Measurements from ENCODE around the gene ZNF518A.

ZNF518A gene, protein sequence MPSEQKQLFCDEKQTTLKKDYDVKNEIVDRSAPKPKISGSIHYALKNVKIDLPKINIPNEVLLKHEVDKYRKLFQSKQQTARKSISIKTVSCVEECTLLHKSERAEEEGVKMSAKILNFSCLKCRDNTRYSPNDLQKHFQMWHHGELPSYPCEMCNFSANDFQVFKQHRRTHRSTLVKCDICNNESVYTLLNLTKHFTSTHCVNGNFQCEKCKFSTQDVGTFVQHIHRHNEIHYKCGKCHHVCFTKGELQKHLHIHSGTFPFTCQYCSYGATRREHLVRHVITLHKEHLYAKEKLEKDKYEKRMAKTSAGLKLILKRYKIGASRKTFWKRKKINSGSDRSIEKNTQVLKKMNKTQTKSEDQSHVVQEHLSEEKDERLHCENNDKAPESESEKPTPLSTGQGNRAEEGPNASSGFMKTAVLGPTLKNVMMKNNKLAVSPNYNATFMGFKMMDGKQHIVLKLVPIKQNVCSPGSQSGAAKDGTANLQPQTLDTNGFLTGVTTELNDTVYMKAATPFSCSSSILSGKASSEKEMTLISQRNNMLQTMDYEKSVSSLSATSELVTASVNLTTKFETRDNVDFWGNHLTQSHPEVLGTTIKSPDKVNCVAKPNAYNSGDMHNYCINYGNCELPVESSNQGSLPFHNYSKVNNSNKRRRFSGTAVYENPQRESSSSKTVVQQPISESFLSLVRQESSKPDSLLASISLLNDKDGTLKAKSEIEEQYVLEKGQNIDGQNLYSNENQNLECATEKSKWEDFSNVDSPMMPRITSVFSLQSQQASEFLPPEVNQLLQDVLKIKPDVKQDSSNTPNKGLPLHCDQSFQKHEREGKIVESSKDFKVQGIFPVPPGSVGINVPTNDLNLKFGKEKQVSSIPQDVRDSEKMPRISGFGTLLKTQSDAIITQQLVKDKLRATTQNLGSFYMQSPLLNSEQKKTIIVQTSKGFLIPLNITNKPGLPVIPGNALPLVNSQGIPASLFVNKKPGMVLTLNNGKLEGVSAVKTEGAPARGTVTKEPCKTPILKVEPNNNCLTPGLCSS (N-terminal part only)

DNA sequence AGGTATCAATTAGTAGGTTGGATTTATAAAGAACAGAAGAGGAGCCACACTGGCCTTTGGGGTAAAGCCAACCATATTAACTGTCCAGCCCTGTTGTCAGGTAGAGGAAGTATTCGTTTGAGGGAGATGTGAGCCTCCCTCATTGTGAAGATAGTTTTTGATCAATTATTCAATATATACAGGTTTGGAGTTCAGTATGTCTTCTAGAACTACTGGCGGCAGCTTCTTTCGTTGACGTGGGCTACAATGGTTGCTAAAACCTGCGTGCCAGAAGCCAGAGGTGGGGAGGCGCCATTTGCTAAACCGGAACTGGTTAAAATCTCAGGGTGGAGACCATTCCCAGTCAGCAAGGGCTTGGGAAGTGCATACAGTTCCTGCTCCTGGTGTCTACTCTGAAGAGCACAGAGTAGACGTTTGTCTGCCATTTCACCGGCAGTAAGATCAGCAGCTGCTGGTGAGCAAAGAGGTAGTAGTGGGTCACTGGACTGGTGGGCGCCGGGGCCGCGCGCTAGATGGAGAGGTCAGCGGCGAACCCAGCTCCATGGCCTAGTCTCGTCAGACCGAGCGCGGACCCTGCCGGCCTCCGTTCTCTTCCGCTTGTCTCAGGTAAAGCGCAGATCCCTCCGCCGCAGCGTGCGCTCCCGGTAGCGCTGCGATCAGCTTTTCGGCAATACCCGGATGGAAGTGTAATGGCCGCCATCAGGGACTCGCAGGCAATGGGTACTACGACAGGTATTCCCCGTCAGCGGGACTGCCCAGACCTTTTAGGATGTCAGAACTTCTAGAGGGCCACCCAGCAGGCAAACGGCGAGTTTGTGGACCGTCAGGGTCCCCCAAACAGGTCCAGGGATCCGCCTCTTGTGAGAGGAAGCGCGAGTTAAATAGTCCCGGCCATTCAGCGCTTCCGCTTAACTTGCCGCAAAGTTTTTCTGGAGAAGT is at the start of gene ZNF518A:
Gene ZNF518A (plus strand): TSS at position 911 of the 939 bp plus-strand sequence. CDS start 26,026 bp downstream, outside the sequence.
- in situ Hi-C loops (cut with MboI; ENCODE audit: low sequenced_read_pairs), result no loop called here

DNA sequence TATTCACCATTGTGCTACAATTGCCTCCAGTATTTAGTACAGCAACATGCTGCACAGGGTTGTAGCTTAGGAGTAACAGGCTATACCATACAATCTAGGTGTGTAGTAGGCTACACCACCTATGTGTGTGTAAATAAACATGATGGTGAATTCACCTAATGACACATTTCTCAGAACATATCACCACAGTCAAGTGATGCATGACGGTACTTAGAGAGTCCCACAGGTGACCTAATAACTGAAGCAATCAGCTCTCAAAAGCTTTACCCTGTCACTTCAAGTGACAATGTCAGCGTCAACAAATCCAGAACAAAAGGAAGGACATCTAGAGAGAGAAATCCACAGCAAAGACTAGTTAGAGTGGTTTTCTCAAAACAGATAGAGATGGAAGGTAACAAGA is 47.9 kb upstream of the ZNF518A start:
- in situ Hi-C loops (cut with MboI; ENCODE audit: low sequenced_read_pairs), result no loop called here

DNA sequence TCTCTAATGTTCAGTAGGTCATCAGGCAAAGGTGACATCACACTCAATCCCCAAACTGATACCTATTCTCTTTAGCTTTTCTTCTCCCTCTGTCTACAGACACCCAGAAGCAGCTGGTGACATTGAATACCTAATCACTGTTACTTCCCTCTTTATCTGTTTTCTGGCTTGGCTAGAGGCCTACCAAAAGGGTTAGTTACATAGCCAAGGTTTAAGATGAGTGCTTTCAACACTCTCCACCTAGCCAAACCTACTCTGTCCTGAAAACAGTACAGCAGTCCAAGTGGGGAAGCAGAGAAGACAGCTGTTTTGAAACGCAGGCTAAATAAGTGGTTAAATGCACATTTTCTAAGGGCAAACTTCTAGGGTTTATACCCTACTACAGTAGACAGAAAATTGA is 47.3 kb upstream of the ZNF518A start:
- in situ Hi-C loops (cut with MboI; ENCODE audit: low sequenced_read_pairs), result no loop called here

DNA sequence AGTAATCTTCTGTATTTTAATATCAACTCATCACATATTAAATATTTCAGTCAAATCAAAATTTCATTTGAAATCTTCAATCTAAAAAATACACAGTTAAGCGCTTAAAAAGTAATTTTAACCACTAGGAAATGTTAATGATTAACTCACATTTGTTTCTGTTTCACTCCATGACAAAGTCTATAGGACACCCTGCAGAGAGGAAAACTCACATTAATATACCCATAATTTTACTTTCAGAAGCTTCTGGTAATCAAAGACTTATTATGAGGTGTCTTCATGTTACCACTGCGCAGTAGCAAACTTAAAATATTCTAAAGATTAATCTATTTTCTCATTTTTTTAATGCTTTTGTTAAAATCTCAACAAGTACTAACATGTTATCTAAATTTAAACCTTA is 41.0 kb upstream of the ZNF518A start:
- in situ Hi-C loops (cut with MboI; ENCODE audit: low sequenced_read_pairs), result no loop called here

DNA sequence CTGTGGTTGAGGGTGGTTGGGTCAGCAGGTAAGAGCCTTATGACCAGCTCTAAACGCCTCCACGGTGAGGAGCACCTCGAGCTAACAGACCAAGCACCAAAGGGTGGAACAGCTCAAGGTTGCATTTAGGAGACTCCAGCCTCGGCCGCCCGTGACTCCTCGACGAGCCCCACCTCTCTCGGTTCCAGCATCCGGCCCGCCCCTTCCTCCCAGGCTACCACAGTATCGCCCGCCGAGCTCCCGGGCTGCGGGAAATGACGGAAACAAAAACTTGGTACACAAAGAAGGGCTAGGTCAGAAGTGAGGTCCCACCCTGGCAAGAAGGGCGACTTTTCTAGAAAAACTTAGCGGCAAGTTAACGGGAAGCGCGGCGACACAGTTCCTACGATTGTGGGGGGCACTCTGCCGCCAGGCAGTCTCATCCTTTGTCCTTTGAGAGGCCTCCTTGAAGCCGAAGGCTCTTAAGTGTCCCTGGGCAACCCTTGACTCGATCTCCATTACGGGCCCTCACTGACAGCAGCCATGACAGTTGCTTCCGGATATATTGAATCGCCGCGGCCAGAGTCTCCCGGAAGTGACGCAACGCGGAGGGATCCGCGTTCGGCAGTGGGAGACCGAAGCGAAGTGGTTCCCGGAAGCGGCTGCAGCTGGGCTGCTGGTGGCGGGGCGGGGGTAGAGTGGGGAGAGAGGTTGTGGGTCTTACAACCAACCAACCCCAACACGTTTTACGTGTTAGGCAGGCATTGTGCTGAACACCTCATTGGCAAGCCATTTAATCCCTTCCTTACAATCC is 40.2 kb upstream of the ZNF518A start:
- in situ Hi-C loops (cut with MboI; ENCODE audit: low sequenced_read_pairs), result no loop called here

DNA sequence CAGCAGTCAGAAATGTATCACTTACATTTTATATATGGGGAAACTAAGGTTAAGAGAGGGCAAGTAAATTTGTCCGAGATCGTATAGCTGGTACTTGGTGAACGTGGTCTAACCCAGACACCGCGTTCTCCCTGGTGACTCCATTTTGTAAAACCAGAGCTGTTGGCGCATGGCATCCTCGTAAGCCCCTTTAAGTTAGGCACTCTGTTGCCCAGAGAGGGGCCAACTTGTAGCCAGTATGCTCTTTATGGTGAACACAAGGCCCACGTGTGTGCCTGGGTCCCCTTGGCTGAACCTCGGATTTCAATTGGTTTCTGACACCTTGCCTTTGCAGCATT is 39.7 kb upstream of the ZNF518A start:
- in situ Hi-C loops (cut with MboI; ENCODE audit: low sequenced_read_pairs), result no loop called here

DNA sequence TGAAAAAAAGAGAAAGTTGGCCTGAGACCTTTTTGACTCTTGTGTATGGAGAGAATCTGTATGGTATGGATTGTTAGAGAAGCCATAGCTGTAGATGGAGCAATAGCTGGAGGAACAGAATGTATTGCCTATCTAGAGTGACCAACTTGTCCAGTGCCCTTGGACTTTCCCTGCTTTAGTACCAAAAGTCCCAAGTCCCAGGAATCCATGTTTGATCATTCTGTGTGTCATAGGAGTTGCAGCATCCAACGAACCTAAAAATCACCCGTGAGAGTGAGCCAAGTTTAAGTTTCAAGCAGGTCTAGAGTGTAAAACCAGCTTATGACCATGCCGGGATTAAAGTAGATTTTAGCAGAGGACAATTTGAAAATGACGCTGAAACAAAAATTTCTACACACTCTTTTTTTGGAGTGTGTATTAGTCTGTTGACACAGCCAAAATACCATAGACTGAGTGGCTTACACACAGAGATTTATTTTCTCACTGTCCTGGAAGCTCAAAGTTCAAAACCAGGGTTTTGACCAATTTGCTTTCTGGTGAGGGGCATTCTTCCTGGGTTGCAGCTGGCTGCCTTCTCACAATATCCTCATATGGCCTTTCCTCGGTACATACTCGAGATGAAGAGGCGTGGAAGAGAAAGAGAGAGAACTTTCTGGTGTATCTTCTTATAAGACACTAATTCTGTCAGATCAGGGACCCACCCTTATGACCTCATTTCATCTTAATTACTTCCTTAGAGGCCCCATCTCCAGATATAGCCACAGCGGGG is 36.9 kb upstream of the ZNF518A start:
- in situ Hi-C loops (cut with MboI; ENCODE audit: low sequenced_read_pairs), result no loop called here

DNA sequence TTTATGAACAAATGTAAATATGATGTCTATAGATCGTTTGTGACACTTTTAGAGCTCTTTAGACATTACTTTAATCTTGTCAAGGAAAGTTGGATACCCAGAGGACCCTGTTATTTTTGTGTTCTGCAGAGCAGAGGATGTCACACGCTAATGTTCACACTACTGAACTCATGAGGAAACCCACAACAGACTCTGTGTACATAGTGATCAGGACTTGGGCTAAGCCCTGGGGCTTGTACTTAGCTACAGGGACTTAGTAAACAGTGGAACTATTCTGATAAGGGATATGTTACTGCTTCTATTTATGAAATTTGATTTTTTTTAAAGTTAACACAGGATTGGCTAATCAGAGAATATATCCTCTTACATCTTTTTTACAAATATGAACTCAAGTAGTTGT is 36.1 kb upstream of the ZNF518A start:
- in situ Hi-C loops (cut with MboI; ENCODE audit: low sequenced_read_pairs), result no loop called here

DNA sequence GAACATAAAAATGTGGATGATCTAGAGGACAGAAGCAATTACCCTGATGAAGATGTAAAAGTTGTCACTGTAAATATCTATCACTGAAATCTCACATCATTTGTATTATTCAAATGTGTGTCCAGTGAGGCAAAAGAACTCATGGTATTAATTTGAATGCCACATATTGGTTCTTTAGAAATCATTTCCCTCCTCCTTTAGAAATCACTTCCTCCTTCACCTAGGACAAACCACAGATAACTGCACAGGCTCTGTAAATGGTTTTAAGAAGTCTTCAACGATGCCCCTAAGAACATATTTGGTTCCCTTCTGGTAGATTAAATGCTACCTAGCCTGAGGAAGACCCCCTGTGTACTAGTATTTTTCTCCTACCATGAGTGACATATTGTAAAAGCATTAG is 33.1 kb upstream of the ZNF518A start:
- in situ Hi-C loops (cut with MboI; ENCODE audit: low sequenced_read_pairs), result no loop called here

DNA sequence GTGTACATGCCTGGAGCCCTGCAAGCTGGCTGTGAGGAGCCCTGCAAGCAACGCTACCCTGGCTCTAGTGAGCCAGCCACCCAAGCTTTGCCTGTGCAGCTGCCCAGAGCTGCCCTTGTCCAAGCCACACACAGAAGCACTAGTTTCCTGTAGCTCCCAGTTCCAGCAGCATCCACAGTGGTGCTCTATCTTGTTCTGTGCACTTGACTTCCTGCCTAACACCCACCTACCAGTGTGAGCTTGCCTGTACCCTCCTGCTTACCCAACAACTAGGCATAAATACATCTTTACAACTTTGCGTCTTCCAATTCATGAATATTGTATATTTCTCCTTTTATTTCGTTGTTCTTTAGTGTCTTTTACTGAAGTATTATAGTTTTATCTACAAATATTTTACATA is 32.2 kb upstream of the ZNF518A start:
- in situ Hi-C loops (cut with MboI; ENCODE audit: low sequenced_read_pairs), result no loop called here

DNA sequence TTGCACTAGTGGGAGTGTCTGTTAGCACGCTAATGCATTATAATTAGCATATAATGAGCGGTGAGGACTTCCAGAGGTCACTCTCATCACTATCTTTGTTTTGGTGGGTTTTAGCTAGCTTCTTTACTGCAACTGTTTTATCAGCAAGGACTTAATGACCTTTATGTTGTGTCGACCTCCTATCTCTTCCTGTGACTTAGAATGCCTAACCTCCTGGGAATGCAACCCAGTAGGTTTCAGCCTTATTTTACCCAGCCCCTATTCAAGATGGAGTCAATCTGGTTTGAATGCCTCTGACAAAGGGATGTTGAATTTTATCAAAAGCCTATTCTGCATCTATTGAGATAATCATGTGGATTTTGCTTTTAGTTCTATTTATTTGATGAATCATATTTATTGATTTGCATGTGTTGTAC is 22.5 kb upstream of the ZNF518A start:
- in situ Hi-C loops (cut with MboI; ENCODE audit: low sequenced_read_pairs), result no loop called here

DNA sequence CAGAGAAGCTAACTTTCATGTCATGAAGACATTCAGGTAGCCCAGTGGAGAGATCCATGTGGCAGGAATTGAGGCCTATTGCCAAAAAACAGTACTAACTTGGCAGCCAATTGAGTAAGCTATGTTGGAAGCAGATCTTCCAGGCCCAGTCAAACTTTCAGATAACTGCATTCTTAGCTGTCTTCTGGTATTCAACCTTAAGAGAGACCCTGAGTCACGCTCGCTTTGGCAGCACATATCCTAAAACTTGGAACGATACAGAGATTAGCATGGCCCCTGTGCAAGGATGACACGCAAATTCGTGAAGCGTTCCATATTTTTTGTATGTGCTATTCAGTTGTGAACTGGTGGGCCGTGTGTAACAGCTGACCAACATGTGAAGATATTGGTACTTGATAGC is 17.6 kb upstream of the ZNF518A start:
- in situ Hi-C loops (cut with MboI; ENCODE audit: low sequenced_read_pairs), result no loop called here

DNA sequence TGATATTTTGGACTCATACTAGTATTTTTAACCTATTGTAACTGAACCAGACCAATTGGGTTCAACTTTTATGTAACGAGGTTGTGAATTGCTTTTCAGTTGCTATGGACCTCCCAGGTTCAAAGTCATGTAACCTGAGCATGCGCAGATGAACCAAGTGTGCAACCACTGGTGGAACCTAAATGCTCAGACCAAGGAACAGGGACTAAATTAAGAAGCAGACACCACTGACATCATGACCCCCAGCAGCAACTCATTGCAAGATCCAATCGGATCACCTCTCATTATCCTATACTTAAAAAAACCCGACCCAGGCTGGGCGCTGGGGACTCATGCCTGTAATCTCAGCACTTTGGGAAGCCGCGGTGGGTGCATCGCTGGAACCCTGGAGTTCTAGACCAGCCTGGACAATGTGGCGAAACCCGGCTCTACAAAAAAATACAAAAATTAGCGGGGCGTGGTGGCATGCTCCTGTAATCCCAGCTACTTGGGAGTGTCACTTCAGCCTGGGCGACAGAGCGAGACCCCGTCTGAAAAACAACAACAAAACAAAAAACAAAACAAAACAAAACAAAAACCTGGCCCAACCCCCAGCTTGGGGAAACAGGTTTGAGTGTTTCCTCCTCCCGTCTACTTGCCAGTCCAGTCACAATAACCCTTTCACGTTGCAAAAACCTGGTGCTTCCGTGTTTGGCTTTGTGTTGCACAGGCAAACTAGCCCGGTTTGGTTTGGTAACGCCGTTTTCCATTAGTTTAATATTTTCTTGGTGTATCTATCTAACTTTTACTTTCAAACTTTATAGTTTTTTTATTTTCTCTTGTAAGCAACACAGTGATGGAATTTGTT is 11.3 kb upstream of the ZNF518A start:
- in situ Hi-C loops (cut with MboI; ENCODE audit: low sequenced_read_pairs), result no loop called here

DNA sequence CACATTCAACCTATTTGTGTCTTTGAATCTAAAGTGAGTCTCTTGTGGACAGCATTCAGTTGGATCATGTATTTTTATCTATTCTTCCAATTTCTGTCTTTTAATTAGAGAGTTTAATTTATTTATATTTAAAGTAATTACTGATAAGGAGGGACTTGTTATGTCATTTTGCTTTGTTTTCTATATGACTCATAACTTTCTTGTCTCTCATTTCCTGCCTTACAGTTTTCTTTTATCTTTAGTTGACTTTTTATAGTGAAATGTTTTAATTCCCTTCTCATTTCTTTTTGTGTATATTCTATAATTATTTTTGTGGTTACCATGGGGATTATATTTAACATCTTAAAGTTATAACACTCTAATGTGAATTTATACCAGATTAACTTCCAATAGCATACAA is 7.3 kb upstream of the ZNF518A start:
- in situ Hi-C loops (cut with MboI; ENCODE audit: low sequenced_read_pairs), result no loop called here

DNA sequence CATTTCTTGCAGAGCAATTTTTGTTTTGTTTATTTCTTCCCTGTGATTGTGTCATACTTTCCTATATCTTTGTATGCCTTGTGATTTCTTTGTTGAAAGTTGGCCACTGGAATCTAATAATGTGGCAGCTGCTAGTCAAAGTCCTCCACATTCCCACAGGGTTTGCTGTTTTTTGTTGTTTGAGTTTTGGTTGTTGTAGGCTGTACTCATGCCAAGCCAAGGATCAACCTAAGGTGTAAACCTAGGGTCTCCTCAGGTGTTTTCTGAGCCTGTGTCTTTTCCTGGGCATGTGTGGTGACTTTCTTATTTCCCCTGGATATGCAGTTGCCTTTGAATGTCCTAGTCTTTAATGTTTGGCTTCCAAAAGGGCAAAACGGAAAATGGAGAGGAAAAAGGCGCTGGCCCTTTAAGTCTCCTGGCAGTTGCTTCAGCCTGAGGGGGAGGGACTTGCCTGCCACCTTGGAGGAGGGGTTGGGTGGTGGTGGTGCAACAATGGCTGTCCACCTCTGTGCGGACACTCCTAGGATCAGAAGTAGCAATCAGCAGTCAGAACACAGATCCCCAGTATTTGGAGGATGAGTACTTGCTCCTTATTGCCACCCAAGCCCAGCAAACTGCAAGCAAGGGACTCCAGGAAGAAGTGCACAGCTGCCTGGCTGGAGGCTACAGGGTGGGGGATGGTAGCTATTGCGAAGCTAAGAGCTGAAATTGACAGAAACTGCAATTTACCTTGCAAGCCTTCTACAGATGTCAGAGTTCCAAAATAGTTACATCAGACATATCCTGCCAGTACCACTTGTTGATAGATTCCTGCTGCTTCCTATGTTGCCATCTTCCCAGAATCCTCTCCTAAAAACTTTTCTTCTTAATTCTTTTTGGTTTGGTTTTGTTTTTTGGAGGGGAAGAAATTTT is 5.6 kb upstream of the ZNF518A start:
- in situ Hi-C loops (cut with MboI; ENCODE audit: low sequenced_read_pairs), result no loop called here

DNA sequence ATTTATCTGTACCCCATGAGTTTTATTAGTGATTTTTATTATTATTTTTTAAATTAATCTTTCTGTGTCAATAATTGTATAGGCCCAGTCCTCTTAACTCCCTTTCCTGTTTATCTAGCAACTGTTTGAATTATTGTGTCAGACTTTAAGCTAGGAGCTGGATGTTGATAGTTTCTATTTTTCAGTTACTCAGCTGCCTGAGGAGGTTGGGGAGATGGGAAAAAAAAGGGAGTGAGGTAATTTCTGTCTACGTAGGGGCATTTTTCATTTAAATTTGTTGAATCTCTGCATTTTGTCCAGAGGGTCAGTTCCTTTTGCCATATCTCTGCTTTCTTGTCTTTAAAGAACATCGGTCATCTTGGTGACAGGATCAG is 5.0 kb upstream of the ZNF518A start:
- in situ Hi-C loops (cut with MboI; ENCODE audit: low sequenced_read_pairs), result no loop called here

DNA sequence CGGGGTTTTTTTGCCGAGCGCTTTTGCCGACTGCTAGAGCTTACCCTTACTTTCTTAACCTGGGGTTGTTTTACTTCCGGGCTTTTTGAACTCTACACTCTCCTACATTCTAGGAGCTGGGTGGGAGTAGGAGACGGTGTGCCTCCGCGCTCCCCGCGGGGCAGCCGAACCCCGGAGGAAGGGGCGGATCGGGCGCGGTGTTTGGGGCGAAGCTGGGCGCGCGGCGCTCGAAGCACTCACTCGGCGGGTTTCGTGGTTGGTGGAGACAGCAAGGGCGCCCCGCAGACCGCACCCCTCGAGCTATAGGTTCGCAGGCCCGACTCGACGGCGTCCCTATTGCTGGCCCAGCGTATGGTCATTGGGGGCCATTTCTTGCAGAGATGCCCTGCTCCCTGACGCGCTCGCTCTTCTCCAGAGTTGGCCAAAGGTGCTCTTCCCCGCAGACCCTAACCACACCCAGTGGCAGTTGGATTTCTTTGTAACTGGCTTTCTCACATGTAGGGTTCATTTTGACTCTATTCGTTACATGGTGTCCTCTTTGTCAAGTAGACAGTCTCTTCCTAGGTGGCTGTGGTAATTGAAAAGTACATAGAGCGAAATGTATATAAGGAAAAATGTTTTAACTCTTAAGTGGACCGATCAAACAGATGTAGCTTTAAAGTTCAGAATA is 364 bp downstream of the ZNF518A start:
- in situ Hi-C loops (cut with MboI; ENCODE audit: low sequenced_read_pairs), result no loop called here
